ENCODE results near the gene PAX8. TPM values are rescaled to one million over a fixed set of nuclear protein-coding genes. Genes with fewer than 3 reads are reported as not detected.

Gene PAX8
- total RNA-seq, 1 experiment from 2014 or later = 7.5 TPM

GRCh38 chr2:113186433-113186796 is 92.3 kb downstream of the PAX8 start:
- no peak for DNase-seq
- Mint-ChIP-seq H3K9me3 (ENCODE audit: unreplicated experiment) (no peaks in the 10 kb centered on the region), H3K27me3 (ENCODE audit: insufficient read depth, unreplicated experiment) (no peaks in the 10 kb centered on the region), H3K4me3 (ENCODE audit: unreplicated experiment) (no peak overlapping the region), H3K27ac (ENCODE audit: unreplicated experiment) (no peak overlapping the region), H3K4me1 (ENCODE audit: low read depth, unreplicated experiment) (peaks cover 15% of the 10 kb centered on the region), H3K36me3 (ENCODE audit: insufficient read depth, unreplicated experiment) (no peaks in the 10 kb centered on the region)
- intact Hi-C loops (cut with micrococcal nuclease; ENCODE audit: unreplicated experiment) = no loop called here
- peaks cover 10% of the 10 kb centered on the region for H3K4me1 ChIP-seq
- CTCF ChIA-PET = no interaction called here
- TF ChIP-seq CTCF (IDR thresholded peaks at IDR 0.05; ENCODE audit: insufficient read depth in 1 of 2, low read depth in 1 of 2, low read length in 1 of 2, severe bottlenecking in 1 of 2, unreplicated experiment in 1 of 2) = no peak
- no TSS peak for BruUV-seq (replicated peaks)
- POLR2A ChIA-PET = no interaction called here
- H3K36me3 ChIP-seq (ENCODE audit: control insufficient read depth, insufficient read depth, low read length) = no peaks in the 10 kb centered on the region; the same call in 1 of the 2 replicates
- no peak overlapping the region for H3K4me3 ChIP-seq (ENCODE audit: low read depth, low read length)
- H3K9me3 ChIP-seq = no peaks in the 10 kb centered on the region
- H3K27me3 ChIP-seq (replicated peaks; ENCODE audit: control insufficient read depth, insufficient read depth, low read length) = no peaks in the 10 kb centered on the region

- no peak overlapping the region for H3K27ac Mint-ChIP-seq (ENCODE audit: unreplicated experiment)
- no peaks in the 10 kb centered on the region for H3K9me3 ChIP-seq
- H3K4me3 Mint-ChIP-seq (ENCODE audit: unreplicated experiment) = no peak overlapping the region
- H3K9me3 Mint-ChIP-seq (ENCODE audit: unreplicated experiment) = no peaks in the 10 kb centered on the region
- H3K4me1 ChIP-seq = peaks cover 10% of the 10 kb centered on the region
- intact Hi-C loops (cut with micrococcal nuclease; ENCODE audit: unreplicated experiment) = no loop called here
- no peak overlapping the region for H3K4me3 ChIP-seq (ENCODE audit: low read depth, low read length)
- H3K27me3 ChIP-seq (replicated peaks; ENCODE audit: control insufficient read depth, insufficient read depth, low read length) = no peaks in the 10 kb centered on the region; the same call in 1 of the 2 replicates
- no peaks in the 10 kb centered on the region for H3K36me3 Mint-ChIP-seq (ENCODE audit: insufficient read depth, unreplicated experiment)
- TF ChIP-seq CTCF (IDR thresholded peaks at IDR 0.05; ENCODE audit: insufficient read depth in 1 of 2, low read depth in 1 of 2, low read length in 1 of 2, severe bottlenecking in 1 of 2, unreplicated experiment in 1 of 2) = no peak
- CTCF ChIA-PET = no interaction called here
- POLR2A ChIA-PET = no interaction called here
- no peak for DNase-seq
- H3K36me3 ChIP-seq (ENCODE audit: control insufficient read depth, insufficient read depth, low read length) = no peaks in the 10 kb centered on the region; the same call in 1 of the 2 replicates
- no peaks in the 10 kb centered on the region for H3K27me3 Mint-ChIP-seq (ENCODE audit: insufficient read depth, unreplicated experiment)
- peaks cover 15% of the 10 kb centered on the region for H3K4me1 Mint-ChIP-seq (ENCODE audit: low read depth, unreplicated experiment)
- BruUV-seq (replicated peaks) = no TSS peak
Observed at GRCh38 chr2:113185664-113186432, 92.9 kb downstream of the PAX8 start.

GRCh38 chr2:113184531-113185230 is 94.0 kb downstream of the PAX8 start:
- intact Hi-C loops (cut with micrococcal nuclease; ENCODE audit: unreplicated experiment) = loop anchor here (5.0 kb wide), 1 partner anchor 102 kb away; no protein-coding TSS in a partner anchor
- H3K36me3 Mint-ChIP-seq (ENCODE audit: insufficient read depth, unreplicated experiment) = no peaks in the 10 kb centered on the region
- CTCF ChIA-PET = interaction anchor here (5.1 kb wide), 1 partner anchor 46 kb away, joined by 44 read pairs; no protein-coding TSS in a partner anchor
- H3K27ac Mint-ChIP-seq (ENCODE audit: unreplicated experiment) = no peak overlapping the region
- Histone ChIP-seq H3K4me1 (peaks cover 22% of the 10 kb centered on the region), H3K36me3 (ENCODE audit: control insufficient read depth, insufficient read depth, low read length) (no peaks in the 10 kb centered on the region; the same call in 1 of the 2 replicates), H3K9me3 (no peaks in the 10 kb centered on the region), H3K27me3 (replicated peaks; ENCODE audit: control insufficient read depth, insufficient read depth, low read length) (no peaks in the 10 kb centered on the region; the same call in 1 of the 2 replicates), H3K4me3 (ENCODE audit: low read depth, low read length) (no peak overlapping the region)
- BruUV-seq (replicated peaks) = no TSS peak
- H3K4me1 Mint-ChIP-seq (ENCODE audit: low read depth, unreplicated experiment) = peaks cover 15% of the 10 kb centered on the region
- H3K27me3 Mint-ChIP-seq (ENCODE audit: insufficient read depth, unreplicated experiment) = no peaks in the 10 kb centered on the region
- POLR2A ChIA-PET = no interaction called here
- DNase-seq = no peak
- no peak overlapping the region for H3K4me3 Mint-ChIP-seq (ENCODE audit: unreplicated experiment)
- no peak for TF ChIP-seq CTCF (IDR thresholded peaks at IDR 0.05; ENCODE audit: insufficient read depth in 1 of 2, low read depth in 1 of 2, low read length in 1 of 2, severe bottlenecking in 1 of 2, unreplicated experiment in 1 of 2)
- H3K9me3 Mint-ChIP-seq (ENCODE audit: unreplicated experiment) = no peaks in the 10 kb centered on the region

Data from Caco-2 (cell line).